HUDEP-2 (cell line): Measurements from ENCODE around the gene MMP2.

Experiments used
- DNase-seq, 76 experiments: peaks; one replicate each; lab custom pipeline; 2025; ENCODE audit not compliant: unreplicated experiment in 76 of 76; lab: John Stamatoyannopoulos, UW

MMP2 gene

DNA sequence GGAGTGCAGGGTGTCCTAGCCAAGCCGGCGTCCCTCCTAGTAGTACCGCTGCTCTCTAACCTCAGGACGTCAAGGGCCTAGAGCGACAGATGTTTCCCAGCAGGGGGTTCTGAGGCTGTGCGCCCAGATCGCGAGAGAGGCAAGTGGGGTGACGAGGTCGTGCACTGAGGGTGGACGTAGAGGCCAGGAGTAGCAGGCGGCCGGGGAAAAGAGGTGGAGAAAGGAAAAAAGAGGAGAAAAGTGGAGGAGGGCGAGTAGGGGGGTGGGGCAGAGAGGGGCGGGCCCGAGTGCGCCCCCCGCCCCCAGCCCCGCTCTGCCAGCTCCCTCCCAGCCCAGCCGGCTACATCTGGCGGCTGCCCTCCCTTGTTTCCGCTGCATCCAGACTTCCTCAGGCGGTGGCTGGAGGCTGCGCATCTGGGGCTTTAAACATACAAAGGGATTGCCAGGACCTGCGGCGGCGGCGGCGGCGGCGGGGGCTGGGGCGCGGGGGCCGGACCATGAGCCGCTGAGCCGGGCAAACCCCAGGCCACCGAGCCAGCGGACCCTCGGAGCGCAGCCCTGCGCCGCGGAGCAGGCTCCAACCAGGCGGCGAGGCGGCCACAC lies at the start of gene MMP2:
Gene MMP2, plus strand, starts transcription at position 372 of the 603 bp plus-strand sequence. CDS start 282 bp downstream, outside the sequence.
- DNase-seq = no peak

DNA sequence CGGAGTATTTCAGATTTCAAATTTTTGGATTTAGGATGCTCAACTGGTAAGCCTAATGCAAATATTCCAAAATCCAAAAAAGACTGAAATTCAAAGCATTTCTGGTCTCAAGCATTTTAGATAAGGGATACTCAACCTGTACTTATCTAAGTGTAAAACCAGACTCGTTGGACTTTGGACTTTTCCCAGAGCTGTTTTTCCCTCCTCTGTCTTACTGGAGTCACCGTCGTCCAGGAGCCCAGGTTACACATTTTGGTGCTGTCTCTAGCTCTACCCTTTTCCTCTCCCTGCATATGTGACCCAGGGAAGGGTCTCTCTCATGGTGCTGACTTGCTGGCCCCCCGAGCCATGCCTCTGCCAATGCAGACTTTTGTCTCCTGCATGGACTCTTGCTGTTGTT lies 46.0 kb upstream of the MMP2 start:
- no peak for DNase-seq

DNA sequence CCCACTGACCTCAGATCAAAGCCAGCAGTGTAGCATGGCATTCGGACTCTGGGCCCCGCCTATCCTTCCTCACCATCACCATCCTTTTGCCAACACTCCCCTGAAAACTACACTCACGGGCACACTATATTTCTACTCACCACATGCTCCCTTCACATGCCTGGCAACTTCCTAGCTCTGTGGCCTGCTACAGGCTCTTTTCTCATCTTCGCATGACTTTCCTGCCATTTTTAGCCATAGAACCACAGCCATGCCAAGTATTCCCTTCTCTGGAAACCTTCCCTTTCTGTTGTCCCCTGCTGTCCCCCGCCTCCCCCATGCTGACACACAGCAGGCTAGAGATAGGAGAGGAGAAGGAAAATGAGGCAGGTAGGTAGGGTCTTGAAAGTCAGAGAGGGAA lies 45.5 kb upstream of the MMP2 start:
- no peak for DNase-seq

DNA sequence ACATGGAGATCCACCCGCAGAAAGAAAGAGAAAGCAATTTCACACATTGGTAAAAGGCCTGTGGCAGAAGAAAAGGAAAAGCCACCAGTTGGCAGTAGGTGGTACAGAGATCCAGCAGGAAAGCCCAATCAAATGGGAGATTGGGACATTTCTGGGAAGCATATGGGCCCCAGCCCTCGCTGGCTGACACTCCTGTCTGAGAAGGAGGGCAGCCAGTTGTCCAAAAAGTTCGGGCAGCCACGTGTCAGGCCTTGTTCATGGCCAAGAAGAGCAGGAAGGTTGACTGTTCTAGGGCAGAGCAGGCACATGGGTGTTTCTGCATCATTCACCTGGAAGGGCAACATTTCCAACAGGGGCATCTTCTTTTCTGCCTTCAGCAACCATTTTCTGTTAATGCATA lies 45.0 kb upstream of the MMP2 start:
- DNase-seq = no peak

DNA sequence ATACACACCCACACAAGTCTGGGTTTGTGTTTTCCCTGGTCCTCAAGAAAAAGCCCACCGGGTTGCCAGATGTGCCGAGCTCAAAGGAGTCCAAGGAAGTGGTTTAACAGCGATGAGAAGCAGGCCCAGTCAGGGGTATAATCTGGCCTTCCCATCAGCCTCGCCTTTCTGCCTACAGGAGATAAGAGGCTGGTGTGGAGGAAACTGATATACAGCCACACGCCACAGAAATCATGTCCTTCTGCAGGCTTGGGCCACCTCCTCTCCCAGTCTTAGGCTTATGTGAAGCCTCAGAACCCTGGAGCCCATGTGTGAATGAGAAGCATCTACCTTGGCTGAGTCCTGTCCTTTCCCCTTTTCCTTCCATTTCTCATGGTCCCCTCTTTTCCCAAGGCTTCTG lies 43.6 kb upstream of the MMP2 start:
- DNase-seq = peak in 73 of 76 experiments; percentile 10 to 85 (median 61)

DNA sequence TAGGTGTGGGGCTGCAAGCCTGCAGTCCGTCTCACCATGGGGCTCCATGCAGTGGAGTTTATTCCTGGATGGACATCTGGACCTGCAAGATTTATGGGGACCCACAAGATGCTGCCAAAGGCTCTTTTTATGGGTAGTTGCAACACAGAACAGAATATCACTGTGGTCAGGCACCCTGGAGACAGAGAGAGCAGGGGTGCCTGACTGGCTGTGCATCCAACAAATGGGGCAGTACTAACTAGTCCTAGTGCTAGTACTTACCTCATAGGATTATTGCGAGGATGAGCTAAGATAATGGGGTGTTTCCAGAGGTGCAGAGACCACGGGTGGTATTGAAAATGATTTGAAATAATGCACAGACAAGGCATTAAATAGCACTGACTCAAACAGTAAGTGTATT lies 42.4 kb upstream of the MMP2 start:
- DNase-seq = no peak

DNA sequence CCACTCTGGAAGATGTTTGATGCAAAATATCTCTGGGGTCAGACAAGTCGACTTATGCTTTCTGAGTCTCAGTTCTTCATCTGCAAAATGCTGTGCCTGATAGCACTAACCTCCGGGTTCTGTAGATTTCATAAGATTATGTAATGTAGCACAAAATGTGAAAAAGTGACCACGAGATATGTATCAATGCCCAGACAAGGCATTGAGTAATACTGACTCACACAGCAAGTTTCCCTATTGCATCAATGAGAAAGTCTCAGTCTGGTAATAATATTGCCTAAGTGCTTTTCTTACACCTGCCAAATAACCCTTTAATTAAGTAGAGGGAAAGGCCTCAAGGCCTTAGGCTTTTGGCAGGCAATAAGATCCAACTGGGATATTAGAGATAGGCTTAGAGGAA lies 41.4 kb upstream of the MMP2 start:
- DNase-seq = peak in 21 of 76 experiments; percentile 8 to 63 (median 27)

DNA sequence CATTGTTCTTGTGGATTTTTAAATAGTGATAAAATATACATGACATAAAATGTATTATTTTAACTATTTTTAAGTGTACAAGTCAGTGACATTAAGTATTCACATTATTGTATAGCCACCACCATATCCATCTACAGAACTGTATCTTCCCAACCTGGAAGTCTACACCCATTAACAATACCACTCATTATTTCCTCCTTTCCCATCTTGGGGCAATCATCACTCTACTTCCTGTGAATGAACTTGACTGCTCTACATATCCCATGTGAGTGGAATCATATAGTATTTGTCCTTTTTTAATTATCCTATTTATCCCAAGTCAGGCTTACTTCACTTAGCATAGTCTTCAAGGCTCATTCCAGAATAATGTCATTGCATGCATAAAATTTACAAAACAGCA lies 40.7 kb upstream of the MMP2 start:
- DNase-seq = no peak

DNA sequence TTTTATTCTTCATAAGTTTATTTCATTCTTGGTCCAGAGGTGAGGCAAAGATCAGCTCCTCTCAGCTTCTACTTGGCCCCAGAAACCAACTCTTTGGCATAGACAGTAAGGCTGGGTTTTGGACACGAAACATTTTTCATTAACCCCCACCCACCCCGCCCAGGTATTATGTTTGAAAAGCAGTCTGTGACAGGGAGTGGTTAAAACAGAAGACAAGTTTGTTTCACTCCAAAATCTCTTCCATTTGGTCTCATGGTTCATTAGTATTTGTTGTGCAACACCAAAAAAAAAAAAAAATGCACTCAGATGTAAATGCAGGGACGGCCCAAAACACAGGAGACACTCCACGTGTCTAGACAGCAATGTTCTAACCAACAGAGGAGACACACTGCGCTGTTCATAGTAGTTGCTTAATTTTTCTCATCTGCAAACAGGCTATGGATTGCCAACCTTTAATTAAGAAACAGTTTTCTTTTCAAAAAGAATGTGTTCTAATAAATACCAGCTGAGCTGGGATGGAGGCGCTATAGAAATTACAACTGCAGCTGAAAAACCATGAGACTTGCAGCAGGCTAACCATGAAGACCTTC lies 39.8 kb upstream of the MMP2 start:
- DNase-seq = no peak

DNA sequence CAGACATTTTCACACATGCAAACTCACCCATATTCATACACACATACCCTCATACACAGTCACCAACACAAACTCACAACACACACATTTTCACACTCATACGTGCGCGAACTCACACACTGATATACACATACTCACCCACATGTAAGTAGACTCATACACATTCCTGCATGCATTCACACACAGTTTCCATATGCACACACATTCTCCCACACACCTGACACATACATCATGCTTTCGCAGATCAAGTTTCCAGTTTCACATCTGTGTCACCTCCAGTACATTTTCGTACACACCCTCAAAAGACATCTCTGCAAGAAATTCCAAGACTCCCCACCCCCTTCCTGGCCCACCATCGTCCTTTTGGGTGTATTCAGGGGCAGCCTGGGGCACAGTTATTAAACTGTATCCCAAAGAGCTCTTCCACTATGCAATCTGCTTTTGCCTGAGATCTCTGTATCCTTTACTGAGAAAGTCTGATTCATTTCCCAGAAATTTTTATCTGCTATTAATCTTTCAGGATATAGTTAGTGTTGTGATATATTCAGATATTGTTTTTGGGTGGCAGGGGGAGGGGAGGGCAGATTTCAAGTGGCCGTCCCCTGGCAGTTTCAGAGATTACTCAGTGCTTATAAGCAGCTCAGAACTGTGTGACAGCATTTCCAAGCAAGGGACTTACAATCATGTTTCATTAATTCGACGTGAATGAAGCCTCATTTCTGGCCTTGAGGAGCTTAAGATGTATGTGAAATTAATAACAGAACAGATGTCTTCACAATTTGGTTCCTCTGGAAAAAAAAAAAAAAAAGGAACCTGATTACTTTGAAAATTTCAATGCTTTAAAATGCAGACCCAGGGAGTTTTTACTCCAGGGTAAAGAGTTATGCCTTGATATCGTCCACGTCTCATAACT lies 35.3 kb upstream of the MMP2 start:
- no peak for DNase-seq

DNA sequence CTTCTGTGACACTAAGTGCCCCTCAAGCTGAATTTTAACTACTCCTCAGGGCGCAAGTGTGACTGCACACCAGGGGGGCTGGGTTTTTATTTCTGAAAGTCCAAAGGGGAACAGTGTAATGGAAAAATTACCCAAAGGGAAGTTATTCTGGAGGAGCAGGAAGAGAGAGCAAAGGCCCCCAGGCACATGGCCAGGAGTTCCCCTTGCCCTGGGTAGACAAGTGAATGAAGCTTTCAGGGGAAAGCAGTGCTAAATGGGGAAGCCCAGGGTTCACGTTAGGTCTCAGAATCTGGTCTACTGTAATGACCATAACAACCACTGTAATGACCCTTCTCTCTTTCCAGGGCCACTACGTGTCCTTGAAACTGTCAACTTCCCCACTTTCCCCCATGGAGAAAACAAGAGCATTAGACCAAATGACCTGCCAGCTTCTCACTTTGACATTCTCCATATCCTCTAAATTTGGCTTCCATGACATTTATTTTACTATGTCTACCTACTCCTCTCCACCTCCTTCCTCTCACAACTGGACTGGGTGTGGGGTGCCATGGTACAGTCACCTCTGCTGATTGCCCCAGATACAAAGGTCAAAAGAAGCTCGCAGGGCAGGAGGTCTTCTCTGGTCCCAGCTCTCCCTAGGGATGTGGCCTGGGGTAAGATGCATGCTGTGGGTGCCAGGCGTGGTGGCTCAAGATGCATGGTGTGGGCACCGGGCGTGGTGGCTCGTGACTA lies 34.1 kb upstream of the MMP2 start:
- DNase-seq = no peak

DNA sequence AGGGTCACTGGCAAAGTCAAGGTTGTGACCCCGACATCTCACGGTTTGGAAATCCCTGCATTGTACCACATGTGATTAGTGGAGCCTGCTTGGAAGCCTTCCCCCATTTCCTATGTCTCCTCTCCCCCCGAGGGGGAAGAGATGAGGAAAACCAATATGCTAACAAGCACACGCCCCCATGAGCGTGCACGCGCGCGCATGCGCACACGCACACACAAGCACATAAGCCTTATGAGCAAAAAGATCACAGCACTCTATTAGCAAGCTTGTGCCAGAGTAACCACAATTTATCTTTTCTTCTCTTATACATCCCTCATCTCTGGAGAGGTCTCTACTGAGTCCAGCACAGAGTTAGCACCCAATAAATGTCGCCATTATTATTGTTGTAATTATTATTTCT lies 31.8 kb upstream of the MMP2 start:
- no peak for DNase-seq

DNA sequence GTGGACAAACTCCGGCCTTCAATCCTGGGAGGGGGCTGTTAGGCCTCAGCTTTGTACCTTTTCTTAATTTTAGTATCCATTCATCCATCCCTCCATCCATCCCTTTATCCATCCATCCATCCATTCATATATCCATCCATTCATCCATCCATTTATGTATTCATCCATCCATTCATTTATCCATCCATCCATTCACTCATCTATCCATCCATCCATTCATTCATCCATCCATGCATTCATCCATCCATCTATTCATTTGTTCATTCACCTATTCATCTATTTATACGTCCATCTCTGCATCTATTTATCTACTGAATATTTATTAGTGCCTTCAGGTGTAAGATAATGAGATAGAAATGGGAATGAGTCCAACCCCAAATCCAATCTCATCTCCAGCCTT lies 26.0 kb upstream of the MMP2 start:
- no peak for DNase-seq

DNA sequence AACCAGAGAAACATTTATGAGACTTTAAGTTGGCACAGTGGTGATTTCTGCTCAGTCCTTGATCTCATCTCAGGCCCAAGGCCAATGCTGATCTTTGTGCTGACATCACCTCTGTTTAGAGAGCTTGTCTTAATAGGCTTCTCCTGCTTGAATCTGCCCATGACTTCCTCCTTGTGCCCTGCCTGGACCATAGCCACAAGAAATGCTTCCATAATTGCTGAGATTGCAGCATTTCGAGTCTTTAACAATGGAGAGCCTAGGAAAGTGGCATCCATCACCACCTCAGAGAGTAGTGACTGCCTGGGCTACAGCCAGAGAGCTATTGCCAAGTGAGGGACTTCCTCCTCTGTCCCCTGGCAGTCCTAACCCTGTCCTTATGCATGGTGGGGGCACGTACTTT lies 25.1 kb upstream of the MMP2 start:
- no peak for DNase-seq

DNA sequence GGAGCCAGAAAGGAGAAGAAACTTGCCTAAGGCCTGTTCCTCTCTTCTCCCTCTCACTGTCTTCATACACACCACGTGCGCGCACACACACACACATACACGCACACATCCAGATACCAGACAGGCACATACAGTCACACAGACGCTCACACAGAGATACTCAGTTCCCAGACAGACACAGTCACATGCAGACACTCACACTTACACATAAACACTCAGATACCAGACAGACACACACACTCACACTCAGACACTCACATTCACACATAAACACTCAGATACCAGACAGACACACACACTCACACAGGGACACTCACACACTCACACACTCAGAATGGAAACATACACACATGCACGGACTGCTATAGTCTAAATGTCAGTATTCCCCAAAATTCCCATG lies 24.1 kb upstream of the MMP2 start:
- DNase-seq = no peak

DNA sequence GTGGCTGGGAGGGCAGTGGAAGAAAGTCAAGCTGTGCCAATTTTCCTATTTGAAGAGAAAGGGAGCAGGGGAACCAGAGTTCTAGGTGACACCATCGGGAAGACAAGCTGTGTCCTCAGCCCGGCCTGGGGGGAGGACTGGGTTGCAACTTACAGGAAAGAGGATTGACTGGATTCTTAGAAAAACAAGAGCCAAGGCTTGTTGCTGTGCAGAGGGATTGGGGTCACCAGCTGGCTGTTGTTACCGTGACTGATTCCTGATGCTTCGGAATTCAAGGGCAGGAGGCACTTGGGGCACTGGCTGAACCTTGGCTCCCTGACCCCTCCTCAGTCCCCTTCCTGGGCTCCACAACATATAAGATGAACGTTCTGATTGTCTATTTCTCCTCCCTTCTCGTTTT lies 16.8 kb upstream of the MMP2 start:
- no peak for DNase-seq

DNA sequence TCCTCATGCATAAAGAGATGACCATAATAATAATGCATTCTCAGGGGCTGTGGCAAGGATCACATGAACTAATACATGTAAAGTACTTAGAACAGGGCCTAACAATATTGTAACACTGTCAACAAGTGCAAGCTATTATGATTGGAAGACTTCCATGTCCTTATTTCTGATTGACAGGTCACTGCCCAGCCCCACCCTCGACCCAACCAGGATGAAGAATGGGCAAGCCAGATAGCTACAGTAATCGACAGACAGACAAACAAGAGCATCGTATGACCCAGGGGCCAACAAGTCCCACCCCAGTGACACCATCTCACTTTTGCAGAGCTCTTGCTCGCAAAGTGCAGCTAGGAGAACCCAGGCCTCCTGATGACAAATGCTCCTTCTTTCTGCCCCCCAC lies 14.6 kb upstream of the MMP2 start:
- peak in 2 of 76 experiments; percentile 1 to 7 for DNase-seq

DNA sequence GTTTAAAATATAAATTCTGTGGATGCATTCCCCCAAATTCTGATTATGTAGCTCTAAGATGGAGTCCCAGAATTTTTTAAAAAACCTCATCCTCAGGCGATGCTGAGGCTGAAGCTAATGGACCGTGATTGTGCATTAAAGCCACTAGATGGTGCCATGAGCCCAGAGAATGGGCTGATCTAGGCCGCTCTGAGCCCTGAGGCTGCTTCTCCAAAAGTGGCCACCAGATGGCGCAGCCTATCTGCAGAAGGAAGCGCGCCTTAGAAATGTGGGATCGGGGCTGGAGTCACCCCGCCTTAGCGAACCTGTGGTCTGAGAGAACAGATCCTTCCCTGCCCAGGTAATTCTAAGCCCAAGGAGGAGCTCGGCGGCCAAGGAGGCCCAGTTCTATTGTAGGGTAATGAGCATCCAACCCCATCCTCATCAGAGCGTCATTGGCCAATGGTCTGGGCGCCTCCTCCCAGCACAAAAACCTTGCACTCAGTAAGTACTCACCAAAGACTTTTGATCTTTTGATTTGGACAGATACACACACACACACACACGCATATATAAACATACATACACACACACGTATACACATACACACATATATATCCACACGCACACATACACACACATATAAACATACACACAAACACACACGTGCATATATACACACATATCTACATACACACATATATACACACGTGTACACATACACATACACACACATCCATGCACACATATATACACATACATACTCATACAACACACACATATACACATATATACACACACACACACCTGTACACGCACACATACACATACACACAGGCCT lies 13.7 kb upstream of the MMP2 start:
- peak in 72 of 76 experiments; percentile 2 to 84 (median 65) for DNase-seq

DNA sequence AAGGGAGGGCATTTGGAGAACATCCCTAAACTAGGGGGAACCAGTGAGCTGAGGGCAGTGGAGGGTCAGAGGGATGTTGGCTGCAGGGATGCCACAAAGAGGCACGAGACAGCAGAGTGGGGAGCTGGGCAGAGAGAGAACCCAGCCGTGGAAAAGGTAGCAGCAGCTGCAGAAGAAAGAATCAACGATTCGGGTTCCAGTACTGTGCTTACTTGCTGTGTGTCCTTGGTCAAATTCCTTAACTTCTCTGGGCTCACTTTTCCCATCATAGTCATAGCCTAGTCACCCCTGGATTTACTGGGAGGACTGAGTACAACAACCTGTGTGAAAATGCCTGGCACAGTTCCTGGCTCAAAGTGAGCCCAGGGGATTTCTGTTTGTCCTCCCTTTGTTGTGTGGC lies 12.8 kb upstream of the MMP2 start:
- no peak for DNase-seq

DNA sequence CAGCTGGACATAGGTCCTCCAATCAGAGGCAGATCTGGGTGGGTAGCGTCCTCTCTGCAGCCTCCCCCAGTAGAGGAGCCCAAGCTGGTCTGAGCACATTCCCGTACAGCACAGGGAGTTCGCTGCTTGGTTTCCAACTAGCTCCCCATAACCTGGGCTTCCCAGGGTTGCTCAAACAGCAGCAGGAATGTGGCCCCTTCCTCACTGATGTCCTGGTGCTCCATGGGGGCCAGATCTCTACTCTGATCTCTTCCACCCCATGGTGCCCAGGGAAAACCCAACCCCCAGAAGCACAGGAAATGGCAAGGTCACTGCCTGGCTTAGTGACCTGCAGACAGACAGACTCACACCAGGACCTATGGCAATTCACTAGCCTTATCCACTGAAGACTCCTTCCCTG lies 11.1 kb upstream of the MMP2 start:
- no peak for DNase-seq
